HCT116 (cell line): ENCODE measurements around the gene FGFR4. TPM values are rescaled to one million over a fixed set of nuclear protein-coding genes. Genes with fewer than 3 reads are reported as not detected.

Source experiments
- ATAC-seq: fragments of 200-7000 bp; cut with Tn5 transposase; 2 replicates; pipeline ENCODE4 v1.9.1; 2020; ENCODE audit warnings: mild to moderate bottlenecking, moderate library complexity
- BruUV-seq: library from RNA; stranded (reverse); fragments of 400-500 nt; replicated peaks from 2 replicates; lab custom pipeline; 2021; lab: Mats Ljungman, UMichigan
- CTCF ChIA-PET: fragments of 300-600 bp; sonication (Branson Sonifier 250); formaldehyde crosslinking; loops from one replicate; lab custom pipeline; 2021; ENCODE audit warnings: antibody characterized with exemption; lab: Charles Lee
- POLR2A ChIA-PET: fragments of 300-600, 350-600 bp; sonication (Branson Sonifier 250); formaldehyde crosslinking; loops from one replicate; lab custom pipeline; 2021; ENCODE audit warnings: antibody characterized with exemption; lab: Charles Lee
- RAD21 ChIA-PET, 2 experiments: fragments of 300-600 bp; sonication (Branson Sonifier 250); formaldehyde crosslinking; loops; one replicate each; lab custom pipeline; 2023; ENCODE audit warnings: low total read pairs in 2 of 2; ENCODE audit not compliant: uncharacterized antibody in 2 of 2, unreplicated experiment in 2 of 2, low non-redundant PET in 1 of 2; lab: Charles Lee
- DNase-seq: peaks from one replicate; pipeline ENCODE4 v3.0.0-alpha.2; 2010; ENCODE audit warnings: low read depth, low spot score
- H2AFZ ChIP-seq: fragments of 200-600 bp; shearing (Covaris generic), sonication (generic); 2 replicates; pipeline ENCODE4 v1.6.1; 2017; ENCODE audit warnings: low read depth, mixed run types, mixed read lengths, antibody characterized with exemption, low read length; ENCODE audit not compliant: poor library complexity, severe bottlenecking
- H3K27ac ChIP-seq: 2 replicates; pipeline ENCODE4 v1.5.1; 2012; ENCODE audit warnings: low read depth, low read length
- H3K27me3 ChIP-seq: fragments of 200-600 bp; sonication (generic); 2 replicates; pipeline ENCODE4 v1.6.1; 2016; ENCODE audit warnings: mixed run types, low read length, mixed read lengths; ENCODE audit not compliant: insufficient read depth
- H3K36me3 ChIP-seq, 2 experiments: fragments of 200-500 bp in 1 of 2; fragments of 200-600 bp in 1 of 2; sonication (Bioruptor generic) in 1 of 2; sonication (generic) in 1 of 2; 2 replicates each; pipeline versions ENCODE4 v1.5.1 to v1.6.1; 2014 to 2016; ENCODE audit warnings: low read length in 2 of 2, inconsistent platforms in 1 of 2, mixed read lengths in 1 of 2, mixed run types in 1 of 2; ENCODE audit not compliant: insufficient read depth in 2 of 2, control insufficient read depth in 1 of 2
- H3K4me1 ChIP-seq, 2 experiments: fragments of 200-600 bp in 1 of 2; sonication (generic) in 1 of 2; 2 replicates each; pipeline versions ENCODE4 v1.5.1 to v1.6.1; 2012 to 2017; ENCODE audit warnings: low read length in 2 of 2, inconsistent platforms in 1 of 2, mild to moderate bottlenecking in 1 of 2, mixed read lengths in 1 of 2, mixed run types in 1 of 2, moderate library complexity in 1 of 2; ENCODE audit not compliant: insufficient read depth in 2 of 2, control insufficient read depth in 1 of 2
- H3K4me2 ChIP-seq: fragments of 200-600 bp; sonication (generic); 2 replicates; pipeline ENCODE4 v1.6.1; 2017; ENCODE audit warnings: mixed run types, low read length, mixed read lengths
- H3K4me3 ChIP-seq, 2 experiments: fragments of 200-600 bp in 1 of 2; sonication (generic) in 1 of 2; replicated peaks in 1 of 2; 2 replicates each; pipeline ENCODE4 v1.5.1; 2011 to 2016; ENCODE audit warnings: low read length in 2 of 2, control low read depth in 1 of 2, low read depth in 1 of 2, mild to moderate bottlenecking in 1 of 2, mixed read lengths in 1 of 2, mixed run types in 1 of 2
- H3K79me2 ChIP-seq: fragments of 200-600 bp; sonication (generic); 2 replicates; pipeline ENCODE4 v1.6.1; 2017; ENCODE audit warnings: mild to moderate bottlenecking, mixed run types, low read length, moderate library complexity, mixed read lengths; ENCODE audit not compliant: insufficient read depth
- H3K9ac ChIP-seq: fragments of 200-600 bp; sonication (generic); 2 replicates; pipeline ENCODE4 v1.6.1; 2016; ENCODE audit warnings: low read length, mixed read lengths
- H3K9me2 ChIP-seq: fragments of 200-600 bp; sonication (generic), shearing (Covaris generic); 2 replicates; pipeline ENCODE4 v1.6.1; 2017; ENCODE audit warnings: mixed run types, mild to moderate bottlenecking, moderate library complexity; ENCODE audit not compliant: insufficient read depth
- H3K9me3 ChIP-seq, 2 experiments: fragments of 200-500 bp in 1 of 2; fragments of 200-600 bp in 1 of 2; sonication (Bioruptor generic) in 1 of 2; sonication (generic) in 1 of 2; 2 replicates each; pipeline ENCODE4 v1.6.1; 2014 to 2017; ENCODE audit warnings: low read length in 2 of 2, mixed read lengths in 2 of 2, inconsistent platforms in 1 of 2, low read depth in 1 of 2, mild to moderate bottlenecking in 1 of 2, mixed run types in 1 of 2, moderate library complexity in 1 of 2; ENCODE audit not compliant: control insufficient read depth in 1 of 2, insufficient read depth in 1 of 2
- H4K20me1 ChIP-seq: fragments of 200-600 bp; sonication (generic), shearing (Covaris generic); 2 replicates; pipeline ENCODE4 v1.6.1; 2017; ENCODE audit warnings: mixed run types, mild to moderate bottlenecking, moderate library complexity; ENCODE audit not compliant: insufficient read depth
- ATF3 ChIP-seq: IDR thresholded peaks from 2 replicates; pipeline ENCODE4 v1.6.1; 2012
- CBX3 ChIP-seq: IDR thresholded peaks from 2 replicates; pipeline ENCODE4 v1.6.1; 2012; ENCODE audit warnings: low read depth
- EGR1 ChIP-seq: IDR thresholded peaks from 2 replicates; pipeline ENCODE4 v1.6.1; 2012; ENCODE audit warnings: low read depth
- EZH2 ChIP-seq: fragments of 200-600 bp; sonication (generic); IDR thresholded peaks from 2 replicates; pipeline ENCODE4 v1.6.1; 2017; ENCODE audit warnings: antibody characterized with exemption, mixed run types
- EZH2phosphoT487 ChIP-seq: fragments of 200-600 bp; IDR thresholded peaks from 2 replicates; pipeline ENCODE4 v1.6.1; 2018; ENCODE audit warnings: antibody characterized with exemption, borderline replicate concordance
- JUND ChIP-seq: IDR thresholded peaks from 2 replicates; pipeline ENCODE4 v1.6.1; 2012
- REST ChIP-seq: IDR thresholded peaks from 2 replicates; pipeline ENCODE4 v1.6.1; 2012; ENCODE audit warnings: low read depth
- ZBTB33 ChIP-seq: IDR thresholded peaks from 2 replicates; pipeline ENCODE4 v1.6.1; 2011; ENCODE audit warnings: mild to moderate bottlenecking, low read length, moderate library complexity; ENCODE audit not compliant: insufficient replicate concordance; ENCODE audit errors: extremely low read depth
- ZNF274 ChIP-seq: fragments of 200-500 bp; sonication (Bioruptor generic); IDR thresholded peaks from 2 replicates; pipeline ENCODE4 v1.6.1; 2014; ENCODE audit warnings: mild to moderate bottlenecking, low read depth, low read length, inconsistent platforms
- intact Hi-C: fragments of 100-400 bp; cut with micrococcal nuclease; formaldehyde crosslinking; loops from 2 replicates; pipeline ENCODE4 v1.10.0; 2022
- total RNA-seq: library from RNA; stranded (reverse); gene quantifications from one replicate; pipeline ENCODE4 v1.2.1, GENCODE V29; 2021; ENCODE audit not compliant: unreplicated experiment

Gene FGFR4
- total RNA-seq, 1 experiment from 2014 or later, result 78.1 TPM

DNA sequence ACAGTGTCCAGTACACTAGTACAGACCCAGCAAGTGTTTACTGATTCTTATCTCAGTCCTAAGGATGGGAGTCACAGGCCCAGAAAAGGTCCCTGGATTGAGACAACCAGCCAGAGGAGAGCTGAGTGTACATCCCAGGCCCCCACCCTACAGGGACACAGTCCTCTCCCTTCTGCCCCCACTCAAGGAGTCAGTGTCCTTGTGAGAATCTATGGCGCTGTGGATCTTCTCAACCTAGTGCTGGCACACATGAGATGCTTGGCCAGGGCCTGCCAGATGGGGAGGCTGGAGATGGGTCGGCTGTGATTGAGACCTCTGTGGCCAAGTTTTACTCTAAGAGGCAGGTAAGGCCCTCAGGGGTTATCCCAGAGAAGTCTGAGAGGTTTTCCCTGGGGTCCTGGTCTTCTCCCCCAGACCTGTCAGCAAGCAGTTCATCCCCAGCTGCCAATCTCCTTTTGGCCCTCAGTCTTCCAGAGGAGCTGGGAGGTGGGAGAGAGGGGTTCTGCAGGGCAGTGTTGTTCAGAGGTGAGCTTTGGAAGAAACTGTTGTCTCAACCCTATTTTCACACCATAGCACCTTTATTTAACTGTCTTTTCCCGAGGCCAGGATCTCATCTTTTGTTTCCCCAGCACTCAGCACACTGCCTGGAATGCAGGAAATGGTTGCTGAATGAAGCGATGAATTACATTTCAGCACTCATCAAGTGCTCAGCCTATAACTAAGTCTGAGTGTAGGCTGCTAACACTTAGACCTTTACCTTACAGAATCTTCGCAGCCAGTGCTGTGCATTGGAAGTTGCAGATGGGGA is 43.7 kb downstream of the FGFR4 start:
- H3K9me3 ChIP-seq, result no peaks in the 10 kb centered on the region
- H3K9ac ChIP-seq, result no peak overlapping the region
- H3K27ac ChIP-seq, result no peak overlapping the region
- DNase-seq (no peak), ATAC-seq (no peak)
- no peak overlapping the region for H2AFZ ChIP-seq
- H3K4me2 ChIP-seq, result no peak overlapping the region
- H3K36me3 ChIP-seq, result peaks cover 0 to 2% of the 10 kb centered on the region in 2 experiments; a peak in 1 of 4 replicates
- intact Hi-C loops, result no loop called here
- ChIA-PET CTCF (interaction anchor here (1.1 kb wide), 1 partner anchor 16 kb away, joined by 4 read pairs; no protein-coding TSS in a partner anchor), RAD21 (no interaction called here), POLR2A (no interaction called here)
- TF ChIP-seq REST (no peak), JUND (no peak), CBX3 (no peak), ZBTB33 (no peak), ATF3 (no peak), EZH2 (no peak), EGR1 (no peak), EZH2phosphoT487 (no peak), ZNF274 (no peak)
- BruUV-seq, result no TSS peak
- H3K4me1 ChIP-seq, result peaks cover 4 to 18% of the 10 kb centered on the region in 2 experiments; a peak in 3 of 4 replicates
- peaks cover 10% of the 10 kb centered on the region for H3K79me2 ChIP-seq
- no peaks in the 10 kb centered on the region for H4K20me1 ChIP-seq
- H3K27me3 ChIP-seq, result no peaks in the 10 kb centered on the region
- no peak overlapping the region for H3K4me3 ChIP-seq
- no peaks in the 10 kb centered on the region for H3K9me2 ChIP-seq
